GM19351 (cell line): ENCODE measurements around the gene SLC26A4.
A peak's percentile ranks its signal among the peaks of the same experiment; 100 is the strongest.
"Not testable (repeated sequence)": the region's sequence is repeated elsewhere in the genome, so short reads cannot be mapped to it uniquely, and the experiment has no call there.

Experiments used
- ATAC-seq: cut with Tn5 transposase; IDR thresholded peaks from one replicate; pipeline ENCODE4 v1.9.1; 2021; ENCODE audit warnings: mild to moderate bottlenecking, moderate library complexity; ENCODE audit not compliant: unreplicated experiment

Gene SLC26A4

DNA sequence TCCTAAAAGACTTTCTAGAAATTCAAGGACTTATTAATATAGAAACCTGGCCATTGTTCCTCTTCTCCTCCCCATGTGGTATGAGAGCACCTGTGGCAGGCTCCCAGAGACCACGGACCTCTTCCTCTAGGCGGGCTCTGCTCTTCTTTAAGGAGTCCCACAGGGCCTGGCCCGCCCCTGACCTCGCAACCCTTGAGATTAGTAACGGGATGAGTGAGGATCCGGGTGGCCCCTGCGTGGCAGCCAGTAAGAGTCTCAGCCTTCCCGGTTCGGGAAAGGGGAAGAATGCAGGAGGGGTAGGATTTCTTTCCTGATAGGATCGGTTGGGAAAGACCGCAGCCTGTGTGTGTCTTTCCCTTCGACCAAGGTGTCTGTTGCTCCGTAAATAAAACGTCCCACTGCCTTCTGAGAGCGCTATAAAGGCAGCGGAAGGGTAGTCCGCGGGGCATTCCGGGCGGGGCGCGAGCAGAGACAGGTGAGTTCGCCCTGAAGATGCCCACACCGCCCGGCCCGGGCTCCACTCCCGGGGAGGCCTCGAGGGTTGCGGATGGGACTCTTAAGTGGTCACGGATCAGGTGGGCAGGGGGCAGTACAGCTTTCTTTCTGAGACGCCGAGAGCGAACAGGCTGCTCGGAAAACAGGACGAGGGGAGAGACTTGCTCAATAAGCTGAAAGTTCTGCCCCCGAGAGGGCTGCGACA, at the start of gene SLC26A4:
Gene SLC26A4 (plus strand): TSS at position 448 of the 700 bp plus-strand sequence. CDS start 814 bp downstream, outside the sequence.
- no peak for ATAC-seq

DNA sequence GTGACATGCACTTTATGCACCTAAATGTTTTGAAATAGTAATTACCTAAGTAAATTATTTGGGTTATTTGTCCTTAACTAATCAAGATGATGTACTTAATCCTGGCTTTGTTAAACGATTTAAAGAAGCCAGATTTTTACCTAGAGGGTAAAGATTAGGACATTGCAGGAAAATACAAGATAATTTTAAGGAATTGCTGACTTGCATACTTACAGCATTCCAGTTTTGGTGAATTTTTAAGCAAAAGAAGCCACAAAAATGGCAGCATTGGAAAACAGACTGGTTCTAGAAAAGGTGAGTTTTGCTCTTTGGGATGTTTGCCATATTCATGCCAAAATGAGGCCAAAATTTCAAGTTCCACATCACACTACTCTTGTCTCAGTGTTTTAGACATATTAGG, 47.2 kb upstream of the SLC26A4 start:
- no peak for ATAC-seq

DNA sequence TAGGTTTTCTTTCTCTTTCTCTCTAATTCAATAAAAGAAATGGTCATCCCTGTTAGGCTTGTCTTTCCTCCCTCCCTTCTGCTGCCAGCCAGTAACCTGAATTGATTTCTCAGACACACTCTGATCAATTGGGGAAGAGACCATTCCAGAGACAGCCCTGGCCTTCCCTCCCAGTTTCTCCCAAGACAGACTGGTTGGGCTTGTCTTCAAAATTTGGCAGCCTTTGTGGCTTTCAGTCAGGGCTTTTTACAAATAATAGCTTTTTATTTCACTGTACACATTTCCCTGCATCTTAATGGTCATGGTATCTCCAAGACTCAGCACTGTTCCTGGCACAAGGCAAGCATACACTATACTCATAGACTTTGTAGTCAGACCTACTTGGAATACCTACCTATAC, 46.7 kb upstream of the SLC26A4 start:
- ATAC-seq = no peak

DNA sequence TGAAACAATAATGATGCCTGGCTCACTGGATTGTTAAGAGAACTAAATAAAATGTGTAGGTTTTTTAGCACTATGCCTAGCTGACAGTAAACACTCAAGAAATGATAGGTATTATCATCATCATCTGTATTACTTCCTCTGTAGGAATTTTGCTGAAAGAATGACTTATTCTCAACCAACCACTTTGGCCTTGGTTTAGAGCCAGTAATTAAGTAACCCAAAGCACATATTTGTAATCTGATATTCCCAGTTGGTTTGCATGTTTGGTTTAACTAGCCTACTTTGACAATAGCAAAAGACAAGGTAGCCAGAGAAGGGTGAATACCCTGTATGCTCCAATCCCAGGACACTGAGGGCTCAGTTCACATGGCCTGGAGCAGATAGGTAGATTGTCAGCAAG, 46.2 kb upstream of the SLC26A4 start:
- no peak for ATAC-seq

DNA sequence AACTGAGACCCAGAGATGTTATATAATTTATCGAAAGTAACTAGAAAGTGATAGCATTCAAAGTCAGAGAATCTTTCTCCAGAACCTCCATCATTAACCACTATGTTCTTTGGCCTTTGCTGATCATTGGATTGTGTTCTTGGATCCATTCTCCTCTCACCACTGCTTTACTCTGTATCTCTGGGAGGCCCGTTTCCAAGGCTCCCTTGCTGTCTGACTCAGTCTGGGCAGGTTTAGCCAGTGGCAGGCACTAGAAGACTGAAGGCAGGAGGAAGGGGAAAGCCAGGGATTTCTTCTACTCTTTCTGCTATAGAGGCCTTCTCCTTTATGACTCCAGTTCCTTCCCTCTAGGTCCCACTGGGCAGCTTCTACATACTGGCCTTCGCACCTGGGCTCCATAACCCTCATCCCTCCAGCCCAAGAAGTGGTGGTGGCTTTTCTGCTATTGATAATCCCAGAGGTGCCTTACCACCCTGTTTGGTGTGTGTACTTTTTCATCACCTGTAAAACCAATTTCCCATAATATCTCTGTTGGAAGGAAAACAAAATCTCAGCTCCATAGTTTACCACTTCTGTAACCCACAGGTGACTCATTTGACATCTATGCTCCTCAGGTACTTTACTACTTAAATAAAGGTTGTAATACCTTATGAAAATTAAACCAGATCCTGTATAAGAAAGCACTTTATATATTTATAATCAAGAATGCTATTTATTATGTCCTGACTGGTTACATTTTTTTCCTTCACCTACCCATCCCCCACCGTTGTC, 44.5 kb upstream of the SLC26A4 start:
- ATAC-seq = no peak

DNA sequence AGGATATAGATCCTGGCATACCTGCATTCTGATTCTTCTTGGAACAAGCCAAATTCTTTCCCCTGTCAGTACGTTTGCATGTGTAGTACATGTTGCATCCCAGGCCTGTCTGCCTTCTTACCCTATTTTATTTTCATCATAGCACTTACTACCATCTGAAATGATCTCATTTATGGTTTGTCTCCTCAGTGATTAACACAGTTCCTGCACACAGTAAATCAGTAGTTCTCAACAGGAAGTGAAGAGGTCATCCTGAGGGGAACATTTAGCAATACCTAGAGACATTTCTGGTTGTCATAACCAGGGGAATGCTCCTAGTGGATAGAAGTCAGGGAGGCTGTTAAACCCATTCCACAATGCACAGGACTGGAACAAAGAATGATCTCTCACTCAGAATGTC, 38.2 kb upstream of the SLC26A4 start:
- no peak for ATAC-seq

DNA sequence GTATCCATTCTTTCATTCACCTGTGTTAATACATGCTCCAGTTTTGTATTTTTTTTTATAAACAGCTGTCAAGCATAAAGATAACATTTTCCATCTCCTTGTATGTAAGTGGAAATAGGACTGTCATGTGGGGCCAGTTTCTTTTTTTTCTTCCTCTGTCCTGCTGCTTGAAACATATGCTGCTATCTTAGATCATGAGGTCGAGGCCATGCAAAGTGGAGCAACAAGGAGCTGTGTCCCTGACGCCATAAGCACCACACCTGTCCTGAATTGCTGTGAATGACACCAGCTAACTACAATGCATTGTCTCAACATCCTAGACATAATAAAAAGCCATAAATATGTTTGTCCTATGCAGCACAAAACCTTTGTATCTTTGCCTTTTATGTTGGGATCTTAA, 37.7 kb upstream of the SLC26A4 start:
- no peak for ATAC-seq

DNA sequence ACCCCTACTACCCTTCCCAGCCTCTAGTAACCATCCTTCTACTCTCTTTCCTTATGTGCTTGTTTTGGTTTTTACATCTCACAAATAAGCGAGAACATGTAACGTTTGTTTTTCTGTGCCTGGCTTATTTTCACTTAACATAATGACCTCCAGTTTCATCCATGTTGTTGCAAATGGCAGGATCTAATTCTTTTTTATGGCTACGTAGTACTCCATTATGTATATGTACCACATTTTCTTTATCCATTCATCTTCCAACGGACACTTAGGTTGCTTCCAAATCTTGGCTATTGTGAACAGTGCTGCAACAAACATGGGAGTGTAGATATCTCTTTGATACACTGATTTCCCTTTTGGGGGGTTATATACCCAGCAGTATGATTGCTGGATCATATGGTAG, 33.6 kb upstream of the SLC26A4 start:
- ATAC-seq = no peak

DNA sequence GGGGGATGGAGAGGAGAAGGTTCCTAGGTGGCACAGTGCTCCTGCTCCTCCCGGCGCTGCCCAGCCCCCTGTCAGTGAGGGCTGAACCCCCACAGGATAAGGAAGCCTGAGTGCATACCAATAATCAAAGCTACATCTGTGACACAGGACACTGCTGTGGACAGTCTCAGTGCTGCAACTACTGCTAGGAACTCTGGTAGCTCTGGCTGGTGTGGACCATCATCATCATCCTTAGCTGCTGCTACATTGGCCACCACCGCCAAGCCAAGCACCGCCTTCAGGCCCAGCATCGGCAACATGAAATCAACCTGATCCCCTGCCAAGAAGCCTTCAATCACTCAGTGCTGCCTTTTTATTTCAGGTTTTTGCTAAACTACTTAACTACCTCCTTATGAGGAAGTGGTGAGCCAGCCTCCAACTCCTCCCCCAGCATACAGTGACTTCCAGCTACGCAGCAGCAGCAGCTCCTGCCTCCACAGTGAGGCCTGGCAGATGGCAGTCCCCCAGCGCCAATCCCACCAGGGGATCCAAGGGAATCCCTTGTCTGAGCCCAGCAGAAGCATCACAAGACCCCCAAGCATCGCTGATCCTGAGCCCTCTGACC, 32.1 kb upstream of the SLC26A4 start:
- no peak for ATAC-seq

DNA sequence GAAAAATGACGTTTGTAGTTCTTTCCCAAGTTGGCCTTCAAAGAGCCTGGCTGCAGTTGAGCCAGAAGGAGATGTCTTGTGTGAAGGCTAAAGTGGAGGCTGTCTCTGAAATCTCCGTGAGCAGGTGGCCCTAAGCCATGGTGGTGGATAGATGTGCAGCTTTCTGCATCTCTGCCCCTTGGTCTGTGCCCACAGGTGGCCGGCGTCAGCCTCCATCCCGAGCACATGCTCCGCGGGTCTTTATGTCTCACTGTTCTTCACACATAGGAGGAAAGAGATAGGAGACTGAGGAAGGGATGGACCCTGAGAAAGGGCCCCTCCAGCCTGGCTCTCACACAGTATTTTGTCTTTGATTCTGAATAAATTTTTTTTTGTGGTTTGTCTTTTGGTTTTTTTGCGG, 30.3 kb upstream of the SLC26A4 start:
- no peak for ATAC-seq

DNA sequence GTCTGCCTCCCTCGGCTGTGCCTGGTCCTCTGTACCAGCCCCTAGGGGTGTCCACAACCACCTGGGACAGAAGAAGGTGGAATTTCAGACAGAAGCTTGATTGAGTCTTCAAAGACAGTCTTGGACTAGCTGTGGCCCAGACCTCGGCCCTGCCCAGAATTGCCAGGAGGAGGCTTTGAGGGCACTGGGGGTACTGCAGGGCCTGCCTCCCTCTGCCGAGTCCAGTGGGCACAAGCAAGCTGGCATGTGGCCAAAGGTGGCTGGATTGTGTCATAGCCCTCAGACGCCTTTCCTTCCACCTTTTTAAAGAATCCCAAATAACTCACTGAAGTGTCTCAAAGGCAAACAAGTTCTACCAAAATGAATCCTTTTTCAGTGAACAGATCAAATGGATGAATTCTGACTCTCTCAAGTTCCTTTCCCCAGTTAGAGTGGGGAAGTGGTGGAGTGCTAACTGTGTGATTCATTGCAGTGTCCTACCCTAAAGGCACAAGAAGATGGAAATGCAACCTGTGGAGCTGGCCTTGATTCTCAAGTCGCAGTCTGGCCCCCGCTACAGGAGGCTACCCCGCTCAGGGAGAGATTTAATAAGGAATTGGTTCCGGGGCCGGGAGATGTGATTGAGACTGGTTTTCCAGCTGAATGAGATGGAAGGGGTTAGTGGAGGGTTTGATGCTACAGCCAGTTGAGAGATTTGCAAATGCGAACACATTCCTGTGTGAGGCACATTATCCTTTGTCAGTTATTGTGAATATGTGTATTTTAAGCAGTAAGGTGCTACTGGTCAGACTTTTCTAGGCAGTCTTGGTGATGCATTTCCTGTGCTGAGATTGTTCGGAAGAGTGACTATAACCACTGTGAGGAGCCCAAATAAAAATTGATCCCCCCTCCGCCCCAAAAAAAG, 28.8 kb upstream of the SLC26A4 start:
- no peak for ATAC-seq

DNA sequence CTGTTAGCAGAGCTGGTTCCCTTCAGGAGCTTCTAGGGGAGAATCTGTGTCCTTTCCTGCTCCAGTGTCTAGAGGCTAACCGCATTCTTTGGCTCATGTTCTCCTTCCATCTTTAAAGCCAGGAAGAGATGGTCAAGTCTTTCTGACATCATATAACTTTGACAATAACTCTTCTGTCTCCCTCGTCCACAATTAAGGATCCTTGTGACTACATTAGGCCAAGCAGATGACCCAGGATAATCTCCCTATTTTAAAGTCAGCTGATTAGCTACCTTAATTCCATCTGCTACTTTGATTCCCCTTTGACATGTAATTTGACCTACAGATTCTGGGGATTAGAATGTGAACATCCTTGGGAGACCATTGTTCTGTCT, 28.1 kb upstream of the SLC26A4 start:
- no peak for ATAC-seq

DNA sequence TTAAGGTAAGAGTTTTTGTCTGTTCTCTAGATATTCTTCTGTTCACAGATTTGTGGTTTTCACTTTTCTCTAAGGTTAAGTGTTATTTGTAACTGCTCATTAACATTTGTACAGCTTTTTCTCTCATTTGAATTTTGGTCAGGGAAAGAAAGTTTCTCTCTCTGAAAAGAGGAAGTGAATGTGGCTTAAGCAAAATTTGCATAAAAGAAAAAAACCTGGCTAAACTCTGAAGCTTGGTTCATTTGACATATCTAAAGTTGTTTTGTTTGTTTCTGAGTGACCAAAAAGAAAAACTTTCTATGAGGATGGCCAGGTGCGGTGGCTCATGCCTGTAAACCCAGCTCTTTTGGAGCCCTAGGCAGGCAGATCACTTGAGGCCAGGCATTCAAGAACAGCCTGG, 22.0 kb upstream of the SLC26A4 start:
- peak; percentile 91 for ATAC-seq

DNA sequence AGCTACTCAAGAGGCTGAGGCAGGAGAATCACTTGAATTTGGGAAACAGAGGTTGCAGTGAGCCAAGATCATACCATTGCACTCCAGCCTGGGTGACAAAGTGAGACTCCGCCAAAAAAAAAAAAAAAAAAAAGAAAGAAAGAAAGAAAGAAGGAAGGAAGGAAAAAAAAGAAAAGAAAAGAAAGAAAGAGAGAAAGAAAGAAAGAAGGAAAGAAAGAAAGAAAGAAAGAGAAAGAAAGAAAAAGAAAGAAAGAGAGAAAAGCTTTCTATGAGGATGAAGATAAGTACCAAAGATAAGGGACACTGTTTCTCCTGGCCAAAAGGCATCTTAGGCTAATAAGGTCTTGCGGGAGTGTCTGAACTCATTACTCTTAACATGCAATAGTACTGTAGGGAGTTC, 21.6 kb upstream of the SLC26A4 start:
- ATAC-seq = not testable (repeated sequence)

DNA sequence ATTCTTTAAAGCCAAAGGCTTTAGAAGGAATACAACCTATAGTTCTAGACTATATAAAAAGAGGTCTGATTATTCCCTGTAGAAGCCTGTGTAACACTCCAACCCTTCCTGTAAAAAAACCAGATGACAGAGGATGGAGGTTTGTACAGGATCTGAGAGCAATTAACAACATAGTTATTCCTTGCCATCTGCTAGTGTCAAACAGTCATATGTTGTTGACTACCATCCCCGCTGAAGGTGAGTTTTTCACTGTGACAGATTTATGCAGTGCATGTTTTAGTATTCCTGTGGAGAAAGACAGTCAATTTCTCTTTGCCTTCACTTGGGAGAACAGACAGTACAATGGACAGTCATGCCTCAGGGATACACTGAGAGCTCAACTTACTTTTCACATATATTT, 19.0 kb upstream of the SLC26A4 start:
- ATAC-seq = no peak

DNA sequence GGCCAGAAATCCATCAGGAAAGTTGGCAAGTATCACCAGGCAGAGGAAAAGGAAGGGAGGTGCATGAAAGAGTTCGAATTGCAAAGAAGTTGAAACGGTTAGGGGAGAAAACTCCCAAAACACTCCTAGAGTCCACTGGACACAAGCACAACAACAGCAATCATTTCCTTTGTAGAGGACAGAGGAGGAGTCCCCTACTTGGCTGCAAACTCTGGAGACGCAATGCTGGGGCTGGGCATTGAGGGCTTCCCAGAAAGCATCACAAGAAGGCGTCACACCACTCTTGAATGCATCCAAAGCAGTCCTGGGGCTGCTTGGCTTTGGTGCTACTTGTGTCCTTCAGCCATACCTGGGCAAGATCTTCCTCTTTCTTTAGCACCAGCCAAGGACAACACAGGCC, 18.1 kb upstream of the SLC26A4 start:
- ATAC-seq = no peak

DNA sequence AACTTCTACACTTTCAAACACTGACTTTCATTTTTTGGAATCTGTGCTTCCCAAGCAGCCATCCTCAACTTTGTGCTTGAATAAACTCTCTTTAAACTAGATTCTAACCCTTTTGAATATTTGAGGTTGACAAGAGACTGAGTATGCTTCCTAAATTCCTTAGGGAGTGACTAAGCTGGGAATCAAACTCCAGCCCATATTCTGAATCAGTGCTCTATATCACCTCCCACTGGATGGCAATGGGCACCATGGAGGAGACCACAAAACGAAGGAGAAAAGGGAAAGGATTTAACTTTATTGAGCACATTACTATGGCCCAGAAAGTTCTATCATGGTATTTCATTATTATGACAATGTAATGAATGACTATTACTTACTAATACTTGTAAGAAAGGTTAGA, 17.2 kb upstream of the SLC26A4 start:
- ATAC-seq = no peak

DNA sequence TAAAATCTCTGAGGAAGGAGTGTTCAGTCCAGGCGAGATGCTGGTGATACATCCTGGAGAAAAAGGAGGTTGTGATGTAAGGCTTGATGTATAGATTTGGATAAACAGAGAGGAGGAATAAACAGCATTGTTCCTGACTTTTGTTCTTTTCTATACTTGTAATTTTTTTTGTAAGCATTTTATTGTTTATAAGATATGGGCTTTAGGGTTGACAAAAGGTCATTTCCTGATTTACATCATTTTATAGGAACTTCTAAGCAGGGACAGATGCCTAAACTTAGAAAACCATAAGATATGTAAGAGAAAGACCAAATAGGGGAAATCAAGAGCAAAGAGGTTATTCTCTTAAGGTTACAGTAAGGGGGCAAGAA, 16.7 kb upstream of the SLC26A4 start:
- no peak for ATAC-seq

DNA sequence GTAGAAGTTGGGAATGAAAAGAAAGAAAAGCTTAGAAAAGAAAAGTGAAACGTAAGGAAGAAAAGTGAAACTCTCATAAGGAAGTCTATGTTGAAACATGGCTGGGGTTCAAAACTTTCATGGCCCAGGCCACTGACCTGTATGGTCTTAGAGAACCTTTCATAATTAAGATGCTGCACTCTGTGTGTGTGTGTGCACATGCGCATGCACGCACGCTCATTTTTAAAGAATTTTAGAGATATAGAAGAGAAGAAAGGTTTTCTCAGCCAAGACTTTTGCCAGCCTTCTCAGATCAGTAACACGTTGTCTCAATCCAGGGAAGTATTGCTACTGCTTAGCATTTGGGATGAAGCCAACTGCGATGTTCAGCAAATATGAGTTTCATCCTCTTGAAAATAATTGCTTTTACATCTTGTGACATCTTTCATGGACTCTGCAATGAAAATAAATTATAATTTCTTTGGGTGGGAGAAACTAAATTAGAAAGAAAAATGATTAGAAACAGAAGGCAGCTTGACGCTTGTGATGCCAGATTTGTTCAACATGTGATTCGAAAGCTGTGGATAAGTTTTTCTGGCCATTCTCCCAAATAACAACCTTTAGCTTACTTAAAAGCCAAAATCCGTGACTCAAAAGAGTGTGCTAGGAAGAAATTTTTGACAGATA, 16.2 kb upstream of the SLC26A4 start:
- ATAC-seq = no peak

DNA sequence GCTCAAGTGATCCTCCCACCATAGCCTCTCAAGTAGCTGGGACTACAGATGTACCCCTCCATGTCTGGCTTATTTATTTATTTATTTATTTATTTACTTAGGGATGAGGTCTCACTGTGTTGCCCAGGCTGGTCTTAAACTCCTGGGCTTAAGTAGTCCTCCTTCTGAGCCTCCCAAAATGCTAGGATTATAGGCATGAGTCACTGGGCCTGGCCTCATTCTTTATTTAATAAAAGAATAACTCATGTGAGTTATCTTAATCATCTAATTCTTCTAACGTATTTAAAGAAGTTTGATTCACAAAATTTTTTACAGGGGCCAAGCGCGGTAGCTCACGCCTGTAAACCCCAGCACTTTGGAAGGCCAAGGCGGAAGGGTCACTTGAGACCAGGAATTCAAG, 8.0 kb upstream of the SLC26A4 start:
- no peak for ATAC-seq

DNA sequence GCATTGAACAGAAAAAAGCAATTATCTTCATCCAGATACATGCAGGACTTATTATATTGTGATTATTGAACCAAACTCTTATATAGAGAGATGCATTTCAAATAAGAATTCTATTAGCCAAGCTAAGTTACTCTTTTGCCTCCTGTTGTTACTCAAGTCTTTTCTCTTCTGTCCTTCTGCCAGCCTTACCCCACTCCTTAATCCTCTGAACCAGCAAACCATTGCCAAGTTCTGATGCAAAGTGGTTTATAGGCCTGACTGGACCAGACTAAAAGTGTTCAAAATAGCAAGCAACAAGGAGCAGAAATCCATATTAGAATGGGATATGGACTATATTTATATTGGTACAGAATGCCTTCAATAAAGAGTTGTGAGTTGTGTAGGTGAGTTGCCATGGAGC, 2.2 kb upstream of the SLC26A4 start:
- no peak for ATAC-seq
